Left lung (tissue), 10 donors: ENCODE measurements around the gene LRP11. TPM values are rescaled to one million over a fixed set of nuclear protein-coding genes. Genes with fewer than 3 reads are reported as not detected.
"Not testable (repeated sequence)": the region's sequence is repeated elsewhere in the genome, so short reads cannot be mapped to it uniquely, and the experiment has no call there.

Experiments
- ATAC-seq: fragments of 200-7000 bp; cut with Tn5 transposase; one replicate; pipeline ENCODE4 v1.9.1; 2020; ENCODE audit warnings: moderate library complexity
- DNase-seq, 4 donors: peaks; one replicate each; pipeline ENCODE4 v3.0.0-alpha.2; 2013 to 2020
- H3K27ac ChIP-seq, 2 donors: fragments of 200-600 bp; sonication (generic) in 1 of 2; one replicate each; pipeline versions ENCODE4 v1.5.0 to v1.8.0; 2020 to 2021
- H3K27me3 ChIP-seq, 2 donors: fragments of 200-600 bp; sonication (generic) in 1 of 2; one replicate each; pipeline versions ENCODE4 v1.5.0 to v1.8.0; 2020 to 2021
- H3K36me3 ChIP-seq, 2 donors: fragments of 200-600 bp; sonication (generic) in 1 of 2; one replicate each; pipeline versions ENCODE4 v1.5.0 to v1.8.0; 2020 to 2021
- H3K4me1 ChIP-seq, 2 donors: fragments of 200-600 bp; one replicate each; pipeline ENCODE4 v1.8.0; 2021
- H3K4me3 ChIP-seq, 2 donors: fragments of 200-600 bp; sonication (generic) in 1 of 2; one replicate each; pipeline versions ENCODE4 v1.5.0 to v1.8.0; 2020 to 2021; ENCODE audit warnings: mild to moderate bottlenecking in 1 of 2
- H3K9me3 ChIP-seq, 2 donors: fragments of 200-600 bp; sonication (generic) in 1 of 2; one replicate each; pipeline versions ENCODE4 v1.5.0 to v1.8.0; 2020 to 2021
- CTCF ChIP-seq, 2 donors: fragments of 200-600 bp; sonication (generic) in 1 of 2; IDR thresholded peaks; one replicate each; pipeline versions ENCODE4 v1.5.0 to v1.8.0; 2021; ENCODE audit warnings: antibody characterized with exemption in 2 of 2
- intact Hi-C, 2 donors: fragments of 100-400 bp; cut with DNase I; formaldehyde crosslinking; loops; one replicate each; pipeline versions ENCODE4 v1.11.2 to v1.14.2; 2022
- polyA plus RNA-seq, 6 donors: library from polyadenylated mRNA; unstranded; fragments of 120-200 nt; gene quantifications; one replicate each; pipeline ENCODE4 v1.2.1, GENCODE V29; 2013; ENCODE audit not compliant: insufficient read length in 6 of 6
- total RNA-seq, 2 donors: library from RNA; stranded (reverse); fragmentation: NEBNext Ultra II Directional; extraction: Animal tissue kit (Norgen Biotek cat#: 25700); gene quantifications; one replicate each; pipeline ENCODE4 v1.2.1, GENCODE V29; 2021
- donor health status: DM: no; HTN: yes; CAD: no.
- donor health status: DM: no; HTN: no; CAD: no.

LRP11 gene
- total and polyA plus RNA-seq, 8 donors = 30.1 to 42.6 (median 36.4) TPM

- Histone ChIP-seq H3K4me3 (no peak overlapping the region), H3K9me3 (peaks cover 0 to 13% of the 10 kb centered on the region in 2 donors), H3K27me3 (no peaks in the 10 kb centered on the region), H3K4me1 (peaks cover 0 to 2% of the 10 kb centered on the region in 2 donors), H3K36me3 (no peaks in the 10 kb centered on the region), H3K27ac (no peak overlapping the region)
- ATAC-seq = no peak
- no peak for DNase-seq
- no peak for TF ChIP-seq CTCF (IDR thresholded peaks at IDR 0.05)
- intact Hi-C loops = no loop called here
Observed at GRCh38 chr6:149910721-149911151, 46.6 kb upstream of the LRP11 start.

- Histone ChIP-seq H3K36me3 (no peaks in the 10 kb centered on the region), H3K27ac (no peak overlapping the region), H3K4me1 (peaks cover 0 to 7% of the 10 kb centered on the region in 2 donors), H3K27me3 (no peaks in the 10 kb centered on the region), H3K4me3 (no peak overlapping the region), H3K9me3 (peaks cover 0 to 13% of the 10 kb centered on the region in 2 donors)
- ATAC-seq (no peak), DNase-seq (no peak)
- intact Hi-C loops = no loop called here
- no peak for TF ChIP-seq CTCF (IDR thresholded peaks at IDR 0.05)
Observed at GRCh38 chr6:149909701-149910470, 45.7 kb upstream of the LRP11 start.

DNA sequence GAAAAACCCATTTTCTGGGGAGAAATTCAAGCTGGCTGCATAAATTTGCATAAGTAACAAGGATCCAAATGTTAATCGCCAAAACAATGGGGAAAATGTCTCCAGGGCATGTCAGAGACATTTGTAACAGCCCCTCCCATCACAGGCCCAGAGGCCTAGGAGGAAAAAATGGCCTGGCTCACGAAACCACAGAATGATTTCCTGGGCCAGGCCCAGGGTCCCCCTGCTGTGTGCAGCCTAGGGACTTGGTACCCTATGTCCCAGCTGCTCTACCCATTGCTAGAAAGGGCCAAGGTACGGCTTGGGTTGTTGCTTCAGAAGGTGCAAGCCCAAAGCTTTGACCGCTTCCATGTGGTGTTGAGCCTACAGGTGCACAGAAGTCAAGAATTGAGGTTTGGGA, 44.3 kb upstream of the LRP11 start:
- H3K27ac ChIP-seq, intact Hi-C loops, H3K4me1 ChIP-seq, H3K36me3 ChIP-seq, ATAC-seq, DNase-seq, H3K4me3 ChIP-seq, H3K27me3 ChIP-seq: not testable (repeated sequence)
- H3K9me3 ChIP-seq = peaks cover 0 to 13% of the 10 kb centered on the region in 2 donors

DNA sequence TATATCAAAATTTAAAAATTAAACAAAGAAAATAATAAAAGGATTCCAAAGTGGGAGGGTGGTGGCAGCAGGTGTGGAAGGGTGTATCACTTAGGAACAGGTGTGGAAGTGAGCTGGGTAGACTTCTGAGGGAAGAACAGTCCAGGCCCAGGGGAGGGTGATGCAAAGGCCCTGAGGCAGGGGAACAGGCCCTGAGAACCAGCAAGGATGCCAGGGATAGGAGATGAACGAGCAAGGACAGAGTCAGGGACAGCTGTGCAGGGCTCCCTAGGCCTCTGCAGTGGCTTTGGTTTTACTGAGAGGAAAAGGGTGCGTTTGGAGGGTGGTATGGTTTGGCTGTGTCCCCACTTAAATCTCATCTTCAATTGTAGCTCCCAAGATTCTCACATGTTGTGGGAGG, 43.2 kb upstream of the LRP11 start:
- H3K4me1 ChIP-seq = peaks cover 0 to 7% of the 10 kb centered on the region in 2 donors
- TF ChIP-seq CTCF (IDR thresholded peaks at IDR 0.05) = no peak

GRCh38 chr6:149906405-149906804, 42.2 kb upstream of the LRP11 start:
- intact Hi-C loops = no loop called here
- TF ChIP-seq CTCF (IDR thresholded peaks at IDR 0.05) = no peak
- peaks cover 0 to 7% of the 10 kb centered on the region in 2 donors for H3K4me1 ChIP-seq
- DNase-seq (no peak), ATAC-seq (no peak)
- H3K4me3 ChIP-seq = no peak overlapping the region
- H3K36me3 ChIP-seq = no peaks in the 10 kb centered on the region
- H3K9me3 ChIP-seq = peaks cover 0 to 13% of the 10 kb centered on the region in 2 donors
- no peak overlapping the region for H3K27ac ChIP-seq
- no peaks in the 10 kb centered on the region for H3K27me3 ChIP-seq

More for the DNA sequence above, 43.2 kb upstream of the LRP11 start:
- no peaks in the 10 kb centered on the region for H3K27me3 ChIP-seq
- H3K4me3 ChIP-seq = no peak overlapping the region
- no peak overlapping the region for H3K27ac ChIP-seq
- DNase-seq (no peak), ATAC-seq (no peak)
- H3K36me3 ChIP-seq = no peaks in the 10 kb centered on the region
- peaks cover 0 to 13% of the 10 kb centered on the region in 2 donors for H3K9me3 ChIP-seq
- intact Hi-C loops = no loop called here
